Kidney epithelial cell (primary cell): Measurements from ENCODE around the gene CALN1. TPM values are rescaled to one million over a fixed set of nuclear protein-coding genes. Genes with fewer than 3 reads are reported as not detected.

Experiments used
- DNase-seq: peaks from one replicate; pipeline ENCODE4 v3.0.0-alpha.2; 2010; ENCODE audit warnings: low read depth
- H3K27me3 ChIP-seq: 2 replicates; pipeline ENCODE4 v1.6.0; 2011; ENCODE audit warnings: low read length; ENCODE audit not compliant: control insufficient read depth, insufficient read depth
- H3K36me3 ChIP-seq: 2 replicates; pipeline ENCODE4 v1.5.1; 2011; ENCODE audit warnings: low read length; ENCODE audit not compliant: control insufficient read depth, insufficient read depth
- H3K4me3 ChIP-seq: 2 replicates; pipeline ENCODE4 v1.5.1; 2011; ENCODE audit warnings: low read depth, mild to moderate bottlenecking, control low read depth, low read length
- CTCF ChIP-seq: IDR thresholded peaks from 2 replicates; pipeline ENCODE4 v1.5.1; 2011; ENCODE audit warnings: mild to moderate bottlenecking, moderate library complexity, low read length, control low read depth, inconsistent platforms; ENCODE audit not compliant: insufficient read depth, poor library complexity, severe bottlenecking
- total RNA-seq: library from RNA; depleted of rRNA; stranded (reverse); fragments of >200 nt; gene quantifications from 2 replicates; pipeline ENCODE4 v1.2.3, GENCODE V29; 2015

Gene CALN1
- total RNA-seq, 1 donor from 2014 or later = not detected

GRCh38 chr7:72445075-72445474, 32.9 kb upstream of the CALN1 start:
- no peak for DNase-seq
- TF ChIP-seq CTCF = no peak
- H3K27me3 ChIP-seq = peaks cover 8% of the 10 kb centered on the region
- H3K36me3 ChIP-seq = no peaks in the 10 kb centered on the region
- H3K4me3 ChIP-seq = no peak overlapping the region

- H3K36me3 ChIP-seq = no peaks in the 10 kb centered on the region
- no peak for TF ChIP-seq CTCF
- H3K4me3 ChIP-seq = no peak overlapping the region
- no peak for DNase-seq
- peaks cover 8% of the 10 kb centered on the region for H3K27me3 ChIP-seq
Measured at GRCh38 chr7:72444026-72444776, 32.1 kb upstream of the CALN1 start.

- Histone ChIP-seq H3K4me3 (no peak overlapping the region), H3K27me3 (peaks cover 3% of the 10 kb centered on the region), H3K36me3 (no peaks in the 10 kb centered on the region)
- TF ChIP-seq CTCF = no peak
- no peak for DNase-seq
Measured at GRCh38 chr7:72441791-72442190, 29.7 kb upstream of the CALN1 start.

GRCh38 chr7:72438491-72438890, 26.4 kb upstream of the CALN1 start:
- TF ChIP-seq CTCF = no peak
- H3K27me3 ChIP-seq = no peaks in the 10 kb centered on the region
- H3K36me3 ChIP-seq = no peaks in the 10 kb centered on the region
- H3K4me3 ChIP-seq = no peak overlapping the region
- no peak for DNase-seq

- Histone ChIP-seq H3K36me3 (no peaks in the 10 kb centered on the region), H3K27me3 (no peaks in the 10 kb centered on the region), H3K4me3 (no peak overlapping the region)
- DNase-seq = no peak
- TF ChIP-seq CTCF = no peak
Measured at GRCh38 chr7:72437610-72438009, 25.5 kb upstream of the CALN1 start.

- no peaks in the 10 kb centered on the region for H3K27me3 ChIP-seq
- H3K36me3 ChIP-seq = no peaks in the 10 kb centered on the region
- H3K4me3 ChIP-seq = no peak overlapping the region
- DNase-seq = no peak
- no peak for TF ChIP-seq CTCF
Measured at GRCh38 chr7:72437061-72437585, 25.0 kb upstream of the CALN1 start.
